Kidney glomerular epithelial cell (primary cell): Measurements from ENCODE around the gene TUBB1.

Experiments used
- DNase-seq: peaks from one replicate; lab custom pipeline; 2025; lab: John Stamatoyannopoulos, UW

TUBB1 gene

GRCh38 chr20:58989196-58989595, 30.0 kb upstream of the TUBB1 start:
- no peak for DNase-seq

GRCh38 chr20:58990651-58991445, 28.4 kb upstream of the TUBB1 start:
- no peak for DNase-seq

GRCh38 chr20:58991715-58992114, 27.5 kb upstream of the TUBB1 start:
- no peak for DNase-seq

GRCh38 chr20:58992911-58993310, 26.3 kb upstream of the TUBB1 start:
- DNase-seq: no peak

GRCh38 chr20:58993332-58994248, 25.6 kb upstream of the TUBB1 start:
- no peak for DNase-seq

- DNase-seq: no peak
Observed at GRCh38 chr20:58994390-58995159, 24.7 kb upstream of the TUBB1 start.

GRCh38 chr20:58995461-58996225, 23.6 kb upstream of the TUBB1 start:
- DNase-seq: peak; percentile 85

GRCh38 chr20:58996226-58996611, 23.0 kb upstream of the TUBB1 start:
- peak; percentile 40 for DNase-seq

GRCh38 chr20:58997141-58997770, 22.0 kb upstream of the TUBB1 start:
- DNase-seq: no peak

- DNase-seq: no peak
Observed at GRCh38 chr20:58998656-58999055, 20.6 kb upstream of the TUBB1 start.

- DNase-seq: no peak
Observed at GRCh38 chr20:59000326-59000725, 18.9 kb upstream of the TUBB1 start.

- no peak for DNase-seq
Observed at GRCh38 chr20:59001068-59001448, 18.2 kb upstream of the TUBB1 start.

- no peak for DNase-seq
Observed at GRCh38 chr20:59001449-59002171, 17.6 kb upstream of the TUBB1 start.

- no peak for DNase-seq
Observed at GRCh38 chr20:59002388-59002787, 16.8 kb upstream of the TUBB1 start.

GRCh38 chr20:59002874-59003399, 16.3 kb upstream of the TUBB1 start:
- DNase-seq: no peak

GRCh38 chr20:59003836-59004492, 15.3 kb upstream of the TUBB1 start:
- DNase-seq: no peak

- DNase-seq: no peak
Observed at GRCh38 chr20:59004493-59004762, 14.8 kb upstream of the TUBB1 start.

GRCh38 chr20:59004763-59005522, 14.3 kb upstream of the TUBB1 start:
- DNase-seq: no peak

- no peak for DNase-seq
Observed at GRCh38 chr20:59005523-59006166, 13.6 kb upstream of the TUBB1 start.
